H1 (cell line): ENCODE data around the gene SLC25A39.

Source experiments
- CBX5 ChIP-seq: fragments of 300-800, 300-1000 bp; sonication (generic); IDR thresholded peaks from 2 replicates; pipeline ENCODE4 v1.7.1; 2016; ENCODE audit warnings: antibody characterized with exemption, low read length, low read depth
- CREB1 ChIP-seq: IDR thresholded peaks from 2 replicates; pipeline ENCODE4 v1.6.1; 2012; ENCODE audit warnings: inconsistent platforms
- CTCF ChIP-seq, 3 experiments: IDR thresholded peaks; 1 replicate in 2 of 3; 2 replicates in 1 of 3; pipeline versions ENCODE4 v1.5.1 to v1.6.1; 2011; ENCODE audit warnings: low read length in 3 of 3, mild to moderate bottlenecking in 3 of 3, inconsistent platforms in 2 of 3, low read depth in 1 of 3, moderate library complexity in 1 of 3; ENCODE audit not compliant: insufficient read depth in 1 of 3; ENCODE audit errors: control extremely low read depth in 1 of 3
- TAF1 ChIP-seq: IDR thresholded peaks from 2 replicates; pipeline ENCODE4 v1.6.1; 2011; ENCODE audit warnings: mild to moderate bottlenecking, low read depth, low read length
- TBP ChIP-seq: IDR thresholded peaks from 2 replicates; pipeline ENCODE4 v1.6.1; 2011; ENCODE audit warnings: low read depth, low read length, improper control_type of control experiment

DNA sequence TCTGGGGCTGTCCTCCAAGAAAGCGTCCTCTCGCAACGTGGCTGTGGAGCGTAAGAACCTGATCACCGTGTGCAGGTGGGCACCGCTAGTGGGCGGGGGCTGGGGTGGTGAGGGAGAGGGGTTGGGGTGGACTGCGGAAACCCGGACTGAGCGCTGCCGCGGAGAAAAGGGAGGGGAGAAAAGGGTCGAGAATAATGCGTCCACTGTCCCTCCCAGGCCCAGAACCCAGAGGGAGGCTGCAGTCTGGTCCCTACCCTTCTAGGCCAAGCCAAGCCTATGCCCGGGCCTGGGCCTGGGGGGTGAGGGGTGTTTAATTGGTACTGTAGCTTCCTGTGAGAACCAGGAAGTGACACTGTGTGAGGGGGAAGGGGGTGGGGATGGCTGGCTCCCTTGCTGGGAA, 15.8 kb downstream of the SLC25A39 start:
- TF ChIP-seq CTCF (IDR thresholded peaks at IDR 0.05; ENCODE audit: control extremely low read depth in 1 of 3, insufficient read depth in 1 of 3, low read depth in 1 of 3, low read length in 3 of 3) (no peak), TBP (no peak), CREB1 (no peak), TAF1 (no peak), CBX5 (no peak)
